Caco-2 (cell line): ENCODE data around the gene CROCC. TPM values are rescaled to one million over a fixed set of nuclear protein-coding genes. Genes with fewer than 3 reads are reported as not detected.
A peak's percentile ranks its signal among the peaks of the same experiment; 100 is the strongest.

Experiments used
- BruUV-seq: library from RNA; stranded (reverse); fragments of 400-500 nt; replicated peaks from 2 replicates; lab custom pipeline; 2021; lab: Mats Ljungman, UMichigan
- CTCF ChIA-PET: fragments of 300-600 bp; sonication (Branson Sonifier 250); formaldehyde crosslinking; loops from one replicate; lab custom pipeline; 2022; ENCODE audit warnings: antibody characterized with exemption; lab: Charles Lee
- POLR2A ChIA-PET: fragments of 300-600 bp; sonication (Branson Sonifier 250); formaldehyde crosslinking; loops from one replicate; lab custom pipeline; 2022; ENCODE audit warnings: antibody characterized with exemption; lab: Charles Lee
- DNase-seq, 2 experiments: peaks; one replicate each; pipeline versions ENCODE4 v3.0.0 to v3.0.0-alpha.2; 2020 to 2022
- H3K27me3 ChIP-seq: replicated peaks from 2 replicates; pipeline ENCODE4 v1.6.0; 2011; ENCODE audit warnings: low read length; ENCODE audit not compliant: control insufficient read depth, insufficient read depth
- H3K36me3 ChIP-seq: 2 replicates; pipeline ENCODE4 v1.5.1; 2011; ENCODE audit warnings: low read length; ENCODE audit not compliant: control insufficient read depth, insufficient read depth
- H3K4me1 ChIP-seq: fragments of 250-450 bp; sonication (Bioruptor Pico); 2 replicates; pipeline ENCODE4 v1.5.1; 2020; ENCODE audit warnings: mild to moderate bottlenecking
- H3K4me3 ChIP-seq: 2 replicates; pipeline ENCODE4 v1.5.1; 2011; ENCODE audit warnings: low read depth, mild to moderate bottlenecking, control low read depth, low read length
- H3K9me3 ChIP-seq: fragments of 250-450 bp; sonication (Bioruptor Pico); 2 replicates; pipeline ENCODE4 v1.5.1; 2020; ENCODE audit warnings: mild to moderate bottlenecking, moderate library complexity
- H3K27ac Mint-ChIP-seq: one replicate; pipeline ENCODE4 v1.8.0; 2022; ENCODE audit warnings: mixed read lengths; ENCODE audit not compliant: unreplicated experiment
- H3K27me3 Mint-ChIP-seq: one replicate; pipeline ENCODE4 v1.8.0; 2022; ENCODE audit warnings: mixed read lengths; ENCODE audit not compliant: insufficient read depth, unreplicated experiment
- H3K36me3 Mint-ChIP-seq: one replicate; pipeline ENCODE4 v1.8.0; 2022; ENCODE audit warnings: mild to moderate bottlenecking, mixed read lengths; ENCODE audit not compliant: insufficient read depth, unreplicated experiment
- H3K4me1 Mint-ChIP-seq: one replicate; pipeline ENCODE4 v1.8.0; 2022; ENCODE audit warnings: low read depth, mixed read lengths; ENCODE audit not compliant: unreplicated experiment
- H3K4me3 Mint-ChIP-seq: one replicate; pipeline ENCODE4 v1.8.0; 2022; ENCODE audit warnings: mild to moderate bottlenecking, moderate library complexity, mixed read lengths; ENCODE audit not compliant: unreplicated experiment
- H3K9me3 Mint-ChIP-seq: one replicate; pipeline ENCODE4 v1.8.0; 2022; ENCODE audit warnings: mixed read lengths; ENCODE audit not compliant: unreplicated experiment
- intact Hi-C: fragments of 100-400 bp; cut with micrococcal nuclease; formaldehyde crosslinking; loops from one replicate; pipeline ENCODE4 v1.10.0; 2022; ENCODE audit not compliant: unreplicated experiment
- total RNA-seq: library from RNA; stranded (reverse); gene quantifications from 2 replicates; pipeline ENCODE4 v1.2.3, GENCODE V29; 2022
- TF ChIP-seq, protein P1 (sequence below), 2 experiments: fragments of 200-600 bp in 1 of 2; IDR thresholded peaks; 1 replicate in 1 of 2; 2 replicates in 1 of 2; pipeline versions ENCODE4 v1.5.1 to v1.8.0; 2011 to 2022; ENCODE audit warnings: antibody characterized with exemption in 1 of 2, control low read depth in 1 of 2, inconsistent platforms in 1 of 2, low read depth in 1 of 2, low read length in 1 of 2, mild to moderate bottlenecking in 1 of 2, moderate library complexity in 1 of 2; ENCODE audit not compliant: insufficient read depth in 1 of 2, severe bottlenecking in 1 of 2, unreplicated experiment in 1 of 2

CROCC gene
- total RNA-seq, 1 experiment from 2014 or later, result 7.6 TPM

DNA sequence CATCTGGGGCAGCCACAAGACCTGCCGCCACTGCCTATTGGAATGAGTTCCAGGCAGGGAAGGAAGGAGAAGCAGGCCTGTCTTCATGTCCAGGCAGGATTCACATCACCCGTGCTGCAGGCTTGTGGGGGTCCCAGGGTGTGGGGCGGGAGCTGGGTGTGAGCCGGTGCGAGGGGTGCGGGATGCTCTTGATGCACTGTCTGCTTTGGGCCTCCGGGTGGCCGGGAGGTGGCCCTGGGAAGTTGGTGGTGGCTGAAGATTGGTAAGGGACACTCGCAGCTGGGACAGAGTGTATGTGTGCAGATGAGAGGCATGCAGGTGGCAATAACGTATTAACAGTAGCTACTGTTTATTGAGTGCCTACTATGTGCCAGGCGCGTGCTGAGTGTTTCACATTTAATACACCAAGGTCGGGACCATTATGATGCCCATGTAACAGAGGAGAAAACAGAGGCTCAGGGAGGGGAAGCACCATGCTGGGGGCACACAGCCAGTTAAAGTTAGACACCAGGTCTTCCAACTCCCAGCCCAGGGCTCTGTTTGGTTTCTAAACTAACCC lies 3.3 kb downstream of the CROCC start:
- Histone ChIP-seq H3K9me3 (no peaks in the 10 kb centered on the region), H3K4me1 (no peaks in the 10 kb centered on the region), H3K36me3 (no peaks in the 10 kb centered on the region), H3K27me3 (no peaks in the 10 kb centered on the region), H3K4me3 (no peak overlapping the region)
- BruUV-seq, result no TSS peak
- no peaks in the 10 kb centered on the region for H3K27me3 Mint-ChIP-seq
- intact Hi-C loops, result no loop called here
- CTCF ChIA-PET, result no interaction called here
- TF ChIP-seq, protein P1, sequence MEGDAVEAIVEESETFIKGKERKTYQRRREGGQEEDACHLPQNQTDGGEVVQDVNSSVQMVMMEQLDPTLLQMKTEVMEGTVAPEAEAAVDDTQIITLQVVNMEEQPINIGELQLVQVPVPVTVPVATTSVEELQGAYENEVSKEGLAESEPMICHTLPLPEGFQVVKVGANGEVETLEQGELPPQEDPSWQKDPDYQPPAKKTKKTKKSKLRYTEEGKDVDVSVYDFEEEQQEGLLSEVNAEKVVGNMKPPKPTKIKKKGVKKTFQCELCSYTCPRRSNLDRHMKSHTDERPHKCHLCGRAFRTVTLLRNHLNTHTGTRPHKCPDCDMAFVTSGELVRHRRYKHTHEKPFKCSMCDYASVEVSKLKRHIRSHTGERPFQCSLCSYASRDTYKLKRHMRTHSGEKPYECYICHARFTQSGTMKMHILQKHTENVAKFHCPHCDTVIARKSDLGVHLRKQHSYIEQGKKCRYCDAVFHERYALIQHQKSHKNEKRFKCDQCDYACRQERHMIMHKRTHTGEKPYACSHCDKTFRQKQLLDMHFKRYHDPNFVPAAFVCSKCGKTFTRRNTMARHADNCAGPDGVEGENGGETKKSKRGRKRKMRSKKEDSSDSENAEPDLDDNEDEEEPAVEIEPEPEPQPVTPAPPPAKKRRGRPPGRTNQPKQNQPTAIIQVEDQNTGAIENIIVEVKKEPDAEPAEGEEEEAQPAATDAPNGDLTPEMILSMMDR (IDR thresholded peaks at IDR 0.05; ENCODE audit: insufficient read depth in 1 of 2, low read depth in 1 of 2, low read length in 1 of 2, severe bottlenecking in 1 of 2, unreplicated experiment in 1 of 2), result peak; percentile 20 to 36
- no peaks in the 10 kb centered on the region for H3K36me3 Mint-ChIP-seq
- no peak overlapping the region for H3K27ac Mint-ChIP-seq
- peak in 1 of 2 experiments; percentile 40 for DNase-seq
- no peak overlapping the region for H3K4me3 Mint-ChIP-seq
- POLR2A ChIA-PET, result interaction anchor here (0.6 kb wide), 1 partner anchor 9 kb away, joined by 3 read pairs; no protein-coding TSS in a partner anchor
- peaks cover 9% of the 10 kb centered on the region for H3K4me1 Mint-ChIP-seq
- no peaks in the 10 kb centered on the region for H3K9me3 Mint-ChIP-seq

DNA sequence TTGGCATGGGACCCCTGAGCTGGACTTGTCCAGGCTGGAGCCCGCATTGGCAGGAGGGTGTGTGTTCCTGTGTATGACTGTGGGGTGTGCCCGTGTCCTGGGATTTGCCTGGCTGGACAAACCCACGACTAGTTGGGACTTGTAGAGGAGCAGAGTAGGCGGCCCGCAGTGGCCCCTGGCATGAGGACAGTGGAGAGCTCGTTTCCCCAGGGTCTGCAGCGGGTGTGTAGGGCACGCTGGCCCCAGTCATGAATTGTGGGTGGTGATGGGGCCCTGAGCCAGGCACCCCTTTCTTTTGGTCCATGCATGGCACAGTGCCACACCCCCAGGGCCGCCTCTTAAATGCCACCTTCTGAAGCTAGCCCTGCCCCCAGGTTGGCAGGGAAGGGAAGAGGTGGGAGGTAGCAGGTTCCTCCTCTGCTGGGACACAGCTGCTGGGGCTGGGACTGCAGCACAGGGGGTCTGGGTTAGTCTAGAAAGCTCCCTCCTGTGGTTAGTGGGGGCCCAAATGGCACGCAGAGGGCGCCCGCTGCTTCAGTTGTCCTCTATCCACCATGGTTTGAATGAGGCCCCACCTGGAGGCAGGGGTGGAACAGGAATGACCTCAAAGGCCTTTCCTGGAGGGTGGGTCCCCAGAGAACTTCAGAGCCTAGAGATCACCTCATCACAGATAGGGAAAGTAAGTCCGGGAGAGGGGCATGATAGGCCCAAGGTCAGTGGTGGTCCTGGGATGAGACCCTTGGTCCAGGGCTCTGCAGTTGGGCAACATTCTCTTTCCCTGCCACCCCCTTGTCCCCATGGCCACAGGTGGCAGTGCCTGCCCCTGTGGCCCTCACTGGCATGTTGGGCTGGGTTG lies 4.1 kb downstream of the CROCC start:
- no peaks in the 10 kb centered on the region for H3K27me3 ChIP-seq
- no peak for DNase-seq
- H3K9me3 ChIP-seq, result no peaks in the 10 kb centered on the region
- no peaks in the 10 kb centered on the region for H3K36me3 ChIP-seq
- H3K4me3 Mint-ChIP-seq, result no peak overlapping the region
- no peak overlapping the region for H3K4me3 ChIP-seq
- peaks cover 9% of the 10 kb centered on the region for H3K4me1 Mint-ChIP-seq
- BruUV-seq, result no TSS peak
- intact Hi-C loops, result no loop called here
- H3K36me3 Mint-ChIP-seq, result no peaks in the 10 kb centered on the region
- H3K27me3 Mint-ChIP-seq, result no peaks in the 10 kb centered on the region
- H3K27ac Mint-ChIP-seq, result no peak overlapping the region
- H3K4me1 ChIP-seq, result no peaks in the 10 kb centered on the region
- CTCF ChIA-PET, result no interaction called here
- TF ChIP-seq, protein P1 (IDR thresholded peaks at IDR 0.05; ENCODE audit: insufficient read depth in 1 of 2, low read depth in 1 of 2, low read length in 1 of 2, severe bottlenecking in 1 of 2, unreplicated experiment in 1 of 2), result no peak
- POLR2A ChIA-PET, result interaction anchor here (0.6 kb wide), 1 partner anchor 8 kb away, joined by 3 read pairs; no protein-coding TSS in a partner anchor
- no peaks in the 10 kb centered on the region for H3K9me3 Mint-ChIP-seq

DNA sequence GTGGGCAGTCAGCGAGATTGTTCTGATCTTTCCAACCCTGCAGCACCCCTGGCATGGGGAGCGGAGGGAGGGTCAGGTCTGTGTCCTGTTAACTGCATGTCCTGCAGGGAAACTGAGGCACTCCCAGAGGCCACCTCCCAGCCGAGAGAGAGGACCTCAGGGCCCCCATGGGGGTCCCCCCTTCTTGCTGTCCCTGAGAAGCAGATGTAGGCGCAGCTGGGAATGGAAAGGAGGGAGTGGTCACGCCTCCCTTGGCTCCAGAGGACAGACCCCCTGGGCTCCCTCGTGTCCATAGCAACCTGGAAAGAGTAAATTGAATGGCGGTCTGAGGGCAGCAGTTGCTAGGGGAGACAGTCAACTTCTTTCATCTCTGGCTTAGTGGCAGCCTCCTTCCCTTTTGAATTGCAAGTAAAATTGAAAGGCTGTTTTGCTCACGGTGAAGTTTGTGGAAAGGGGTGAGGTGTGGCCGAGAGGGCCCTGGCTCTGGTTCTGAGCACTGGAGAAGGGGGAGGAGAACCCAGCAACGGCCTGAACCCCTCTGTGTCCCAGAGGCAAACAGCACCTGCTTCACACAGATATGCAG lies 4.9 kb downstream of the CROCC start:
- no peaks in the 10 kb centered on the region for H3K36me3 Mint-ChIP-seq
- BruUV-seq, result no TSS peak
- H3K4me3 ChIP-seq, result no peak overlapping the region
- H3K9me3 ChIP-seq, result no peaks in the 10 kb centered on the region
- H3K27me3 ChIP-seq, result no peaks in the 10 kb centered on the region
- no peaks in the 10 kb centered on the region for H3K9me3 Mint-ChIP-seq
- TF ChIP-seq, protein P1 (IDR thresholded peaks at IDR 0.05; ENCODE audit: insufficient read depth in 1 of 2, low read depth in 1 of 2, low read length in 1 of 2, severe bottlenecking in 1 of 2, unreplicated experiment in 1 of 2), result no peak
- no peak for DNase-seq
- no peak overlapping the region for H3K4me3 Mint-ChIP-seq
- peaks cover 4% of the 10 kb centered on the region for H3K4me1 Mint-ChIP-seq
- intact Hi-C loops, result no loop called here
- no peaks in the 10 kb centered on the region for H3K36me3 ChIP-seq
- H3K4me1 ChIP-seq, result no peaks in the 10 kb centered on the region
- ChIA-PET CTCF (no interaction called here), POLR2A (no interaction called here)
- no peak overlapping the region for H3K27ac Mint-ChIP-seq
- no peaks in the 10 kb centered on the region for H3K27me3 Mint-ChIP-seq
